ENCODE measurements around the gene UBAP1L. TPM values are rescaled to one million over a fixed set of nuclear protein-coding genes. Genes with fewer than 3 reads are reported as not detected.

Gene UBAP1L
- total RNA-seq, 1 donor from 2014 or later: 2.3 TPM

- H3K4me3 Mint-ChIP-seq (ENCODE audit: unreplicated experiment): no peak overlapping the region
- H3K27me3 Mint-ChIP-seq (ENCODE audit: low read depth): peaks cover 2% of the 10 kb centered on the region
- DNase-seq (ENCODE audit: low spot score): no peak
- no peak overlapping the region for H3K27ac Mint-ChIP-seq (ENCODE audit: unreplicated experiment)
- no peak for TF ChIP-seq CTCF (IDR thresholded peaks at IDR 0.05)
- no peaks in the 10 kb centered on the region for H3K9me3 Mint-ChIP-seq (ENCODE audit: low read depth)
- H3K4me1 Mint-ChIP-seq (ENCODE audit: low read depth): peaks cover 50% of the 10 kb centered on the region
- H3K36me3 Mint-ChIP-seq (ENCODE audit: low read depth): no peaks in the 10 kb centered on the region
These were observed 42.4 kb downstream of the UBAP1L start for GRCh38 chr15:65072617-65073016.

- DNase-seq (ENCODE audit: low spot score): no peak
- Mint-ChIP-seq H3K36me3 (ENCODE audit: low read depth) (no peaks in the 10 kb centered on the region), H3K4me3 (ENCODE audit: unreplicated experiment) (no peak overlapping the region), H3K9me3 (ENCODE audit: low read depth) (no peaks in the 10 kb centered on the region), H3K27me3 (ENCODE audit: low read depth) (peaks cover 2% of the 10 kb centered on the region), H3K27ac (ENCODE audit: unreplicated experiment) (peak overlapping the region; percentile 57), H3K4me1 (ENCODE audit: low read depth) (peaks cover 54% of the 10 kb centered on the region)
- no peak for TF ChIP-seq CTCF (IDR thresholded peaks at IDR 0.05)
These were observed 43.0 kb downstream of the UBAP1L start for GRCh38 chr15:65072027-65072426.

GRCh38 chr15:65071381-65071811 is 43.6 kb downstream of the UBAP1L start:
- no peak for DNase-seq (ENCODE audit: low spot score)
- H3K4me1 Mint-ChIP-seq (ENCODE audit: low read depth): peaks cover 59% of the 10 kb centered on the region
- peak overlapping the region; percentile 69 for H3K27ac Mint-ChIP-seq (ENCODE audit: unreplicated experiment)
- H3K36me3 Mint-ChIP-seq (ENCODE audit: low read depth): no peaks in the 10 kb centered on the region
- H3K4me3 Mint-ChIP-seq (ENCODE audit: unreplicated experiment): no peak overlapping the region
- no peaks in the 10 kb centered on the region for H3K9me3 Mint-ChIP-seq (ENCODE audit: low read depth)
- H3K27me3 Mint-ChIP-seq (ENCODE audit: low read depth): peaks cover 2% of the 10 kb centered on the region
- TF ChIP-seq CTCF (IDR thresholded peaks at IDR 0.05): no peak

GRCh38 chr15:65069779-65070546 is 45.0 kb downstream of the UBAP1L start:
- H3K4me3 Mint-ChIP-seq (ENCODE audit: unreplicated experiment): no peak overlapping the region
- DNase-seq (ENCODE audit: low spot score): no peak
- no peaks in the 10 kb centered on the region for H3K36me3 Mint-ChIP-seq (ENCODE audit: low read depth)
- H3K4me1 Mint-ChIP-seq (ENCODE audit: low read depth): peaks cover 68% of the 10 kb centered on the region
- TF ChIP-seq CTCF (IDR thresholded peaks at IDR 0.05): no peak
- peak overlapping the region; percentile 55 for H3K27ac Mint-ChIP-seq (ENCODE audit: unreplicated experiment)
- H3K27me3 Mint-ChIP-seq (ENCODE audit: low read depth): no peaks in the 10 kb centered on the region
- H3K9me3 Mint-ChIP-seq (ENCODE audit: low read depth): no peaks in the 10 kb centered on the region

- Mint-ChIP-seq H3K4me3 (ENCODE audit: unreplicated experiment) (no peak overlapping the region), H3K27ac (ENCODE audit: unreplicated experiment) (peak overlapping the region; percentile 55), H3K27me3 (ENCODE audit: low read depth) (no peaks in the 10 kb centered on the region), H3K9me3 (ENCODE audit: low read depth) (no peaks in the 10 kb centered on the region), H3K4me1 (ENCODE audit: low read depth) (peaks cover 68% of the 10 kb centered on the region), H3K36me3 (ENCODE audit: low read depth) (no peaks in the 10 kb centered on the region)
- no peak for TF ChIP-seq CTCF (IDR thresholded peaks at IDR 0.05)
- DNase-seq (ENCODE audit: low spot score): no peak
These were observed 45.8 kb downstream of the UBAP1L start for GRCh38 chr15:65069179-65069578.

All from chondrocyte (in vitro differentiated cells).